ENCODE data around the gene PDE11A.
A peak's percentile ranks its signal among the peaks of the same experiment; 100 is the strongest.

PDE11A gene

GRCh38 chr2:177617849-177618248, 454.7 kb downstream of the PDE11A start:
- H3K9ac ChIP-seq (ENCODE audit: low read depth in 1 of 2, low read length in 2 of 2): peak overlapping the region in 1 of 2 donors; percentile 78
- no peaks in the 10 kb centered on the region for H3K36me3 ChIP-seq (ENCODE audit: control insufficient read depth in 2 of 2, insufficient read depth in 2 of 2, low read length in 2 of 2)
- H3K4me1 ChIP-seq (ENCODE audit: control insufficient read depth in 2 of 2, insufficient read depth in 2 of 2, low read length in 2 of 2): peaks cover 4% of the 10 kb centered on the region in 2 donors
- peak overlapping the region; percentile 87 to 99 for H3K4me3 ChIP-seq (ENCODE audit: low read length in 2 of 2)
- H3K27ac ChIP-seq (ENCODE audit: low read depth in 2 of 2, low read length in 2 of 2): no peak overlapping the region
- H3K9me3 ChIP-seq (ENCODE audit: control insufficient read depth in 2 of 2, low read length in 2 of 2): no peaks in the 10 kb centered on the region
- H3K27me3 ChIP-seq (ENCODE audit: control insufficient read depth in 2 of 2, insufficient read depth in 2 of 2, low read length in 2 of 2): no peaks in the 10 kb centered on the region

- Histone ChIP-seq H3K36me3 (ENCODE audit: control insufficient read depth in 2 of 2, insufficient read depth in 2 of 2, low read length in 2 of 2) (no peaks in the 10 kb centered on the region), H3K9me3 (ENCODE audit: control insufficient read depth in 2 of 2, low read length in 2 of 2) (no peaks in the 10 kb centered on the region), H3K4me1 (ENCODE audit: control insufficient read depth in 2 of 2, insufficient read depth in 2 of 2, low read length in 2 of 2) (peaks cover 4% of the 10 kb centered on the region in 2 donors), H3K4me3 (ENCODE audit: low read length in 2 of 2) (no peak overlapping the region), H3K27ac (ENCODE audit: low read depth in 2 of 2, low read length in 2 of 2) (no peak overlapping the region), H3K27me3 (ENCODE audit: control insufficient read depth in 2 of 2, insufficient read depth in 2 of 2, low read length in 2 of 2) (no peaks in the 10 kb centered on the region), H3K9ac (ENCODE audit: low read depth in 1 of 2, low read length in 2 of 2) (no peak overlapping the region)
Observed at GRCh38 chr2:177616731-177617130, 455.8 kb downstream of the PDE11A start.

GRCh38 chr2:177616066-177616465, 456.5 kb downstream of the PDE11A start:
- Histone ChIP-seq H3K4me3 (ENCODE audit: low read length in 2 of 2) (no peak overlapping the region), H3K9ac (ENCODE audit: low read depth in 1 of 2, low read length in 2 of 2) (no peak overlapping the region), H3K27ac (ENCODE audit: low read depth in 2 of 2, low read length in 2 of 2) (no peak overlapping the region), H3K4me1 (ENCODE audit: control insufficient read depth in 2 of 2, insufficient read depth in 2 of 2, low read length in 2 of 2) (peaks cover 4% of the 10 kb centered on the region in 2 donors), H3K36me3 (ENCODE audit: control insufficient read depth in 2 of 2, insufficient read depth in 2 of 2, low read length in 2 of 2) (no peaks in the 10 kb centered on the region), H3K27me3 (ENCODE audit: control insufficient read depth in 2 of 2, insufficient read depth in 2 of 2, low read length in 2 of 2) (no peaks in the 10 kb centered on the region), H3K9me3 (ENCODE audit: control insufficient read depth in 2 of 2, low read length in 2 of 2) (no peaks in the 10 kb centered on the region)

- no peak overlapping the region for H3K4me3 ChIP-seq (ENCODE audit: low read length in 2 of 2)
- no peak overlapping the region for H3K27ac ChIP-seq (ENCODE audit: low read depth in 2 of 2, low read length in 2 of 2)
- H3K27me3 ChIP-seq (ENCODE audit: control insufficient read depth in 2 of 2, insufficient read depth in 2 of 2, low read length in 2 of 2): no peaks in the 10 kb centered on the region
- H3K36me3 ChIP-seq (ENCODE audit: control insufficient read depth in 2 of 2, insufficient read depth in 2 of 2, low read length in 2 of 2): no peaks in the 10 kb centered on the region
- no peaks in the 10 kb centered on the region for H3K9me3 ChIP-seq (ENCODE audit: control insufficient read depth in 2 of 2, low read length in 2 of 2)
- H3K9ac ChIP-seq (ENCODE audit: low read depth in 1 of 2, low read length in 2 of 2): no peak overlapping the region
- no peaks in the 10 kb centered on the region for H3K4me1 ChIP-seq (ENCODE audit: control insufficient read depth in 2 of 2, insufficient read depth in 2 of 2, low read length in 2 of 2)
Observed at GRCh38 chr2:177612659-177613058, 459.9 kb downstream of the PDE11A start.

- Histone ChIP-seq H3K4me1 (ENCODE audit: control insufficient read depth in 2 of 2, insufficient read depth in 2 of 2, low read length in 2 of 2) (no peaks in the 10 kb centered on the region), H3K9me3 (ENCODE audit: control insufficient read depth in 2 of 2, low read length in 2 of 2) (no peaks in the 10 kb centered on the region), H3K4me3 (ENCODE audit: low read length in 2 of 2) (no peak overlapping the region), H3K36me3 (ENCODE audit: control insufficient read depth in 2 of 2, insufficient read depth in 2 of 2, low read length in 2 of 2) (no peaks in the 10 kb centered on the region), H3K27ac (ENCODE audit: low read depth in 2 of 2, low read length in 2 of 2) (no peak overlapping the region), H3K27me3 (ENCODE audit: control insufficient read depth in 2 of 2, insufficient read depth in 2 of 2, low read length in 2 of 2) (no peaks in the 10 kb centered on the region), H3K9ac (ENCODE audit: low read depth in 1 of 2, low read length in 2 of 2) (no peak overlapping the region)
Observed at GRCh38 chr2:177611310-177611886, 461.2 kb downstream of the PDE11A start.

GRCh38 chr2:177610813-177611212, 461.8 kb downstream of the PDE11A start:
- no peak overlapping the region for H3K27ac ChIP-seq (ENCODE audit: low read depth in 2 of 2, low read length in 2 of 2)

GRCh38 chr2:177606636-177607035, 465.9 kb downstream of the PDE11A start:
- Histone ChIP-seq H3K9ac (ENCODE audit: low read depth in 1 of 2, low read length in 2 of 2) (no peak overlapping the region), H3K4me3 (ENCODE audit: low read length in 2 of 2) (no peak overlapping the region), H3K27ac (ENCODE audit: low read depth in 2 of 2, low read length in 2 of 2) (no peak overlapping the region), H3K4me1 (ENCODE audit: control insufficient read depth in 2 of 2, insufficient read depth in 2 of 2, low read length in 2 of 2) (peaks cover 3 to 8% of the 10 kb centered on the region in 2 donors), H3K27me3 (ENCODE audit: control insufficient read depth in 2 of 2, insufficient read depth in 2 of 2, low read length in 2 of 2) (no peaks in the 10 kb centered on the region), H3K9me3 (ENCODE audit: control insufficient read depth in 2 of 2, low read length in 2 of 2) (no peaks in the 10 kb centered on the region), H3K36me3 (ENCODE audit: control insufficient read depth in 2 of 2, insufficient read depth in 2 of 2, low read length in 2 of 2) (no peaks in the 10 kb centered on the region)

More at GRCh38 chr2:177610813-177611212, 461.8 kb downstream of the PDE11A start:
- Histone ChIP-seq H3K27me3 (ENCODE audit: control insufficient read depth in 2 of 2, insufficient read depth in 2 of 2, low read length in 2 of 2) (no peaks in the 10 kb centered on the region), H3K36me3 (ENCODE audit: control insufficient read depth in 2 of 2, insufficient read depth in 2 of 2, low read length in 2 of 2) (no peaks in the 10 kb centered on the region), H3K9me3 (ENCODE audit: control insufficient read depth in 2 of 2, low read length in 2 of 2) (no peaks in the 10 kb centered on the region), H3K4me3 (ENCODE audit: low read length in 2 of 2) (no peak overlapping the region), H3K9ac (ENCODE audit: low read depth in 1 of 2, low read length in 2 of 2) (no peak overlapping the region), H3K4me1 (ENCODE audit: control insufficient read depth in 2 of 2, insufficient read depth in 2 of 2, low read length in 2 of 2) (no peaks in the 10 kb centered on the region)

GRCh38 chr2:177604271-177605065, 468.1 kb downstream of the PDE11A start:
- Histone ChIP-seq H3K9ac (ENCODE audit: low read depth in 1 of 2, low read length in 2 of 2) (no peak overlapping the region), H3K27ac (ENCODE audit: low read depth in 2 of 2, low read length in 2 of 2) (no peak overlapping the region), H3K4me3 (ENCODE audit: low read length in 2 of 2) (peak overlapping the region; percentile 4 to 39), H3K9me3 (ENCODE audit: control insufficient read depth in 2 of 2, low read length in 2 of 2) (peaks cover 0 to 3% of the 10 kb centered on the region in 2 donors), H3K4me1 (ENCODE audit: control insufficient read depth in 2 of 2, insufficient read depth in 2 of 2, low read length in 2 of 2) (peaks cover 6 to 13% of the 10 kb centered on the region in 2 donors), H3K27me3 (ENCODE audit: control insufficient read depth in 2 of 2, insufficient read depth in 2 of 2, low read length in 2 of 2) (no peaks in the 10 kb centered on the region), H3K36me3 (ENCODE audit: control insufficient read depth in 2 of 2, insufficient read depth in 2 of 2, low read length in 2 of 2) (no peaks in the 10 kb centered on the region)

GRCh38 chr2:177603768-177604167, 468.8 kb downstream of the PDE11A start:
- no peaks in the 10 kb centered on the region for H3K36me3 ChIP-seq (ENCODE audit: control insufficient read depth in 2 of 2, insufficient read depth in 2 of 2, low read length in 2 of 2)
- no peak overlapping the region for H3K9ac ChIP-seq (ENCODE audit: low read depth in 1 of 2, low read length in 2 of 2)
- H3K4me3 ChIP-seq (ENCODE audit: low read length in 2 of 2): peak overlapping the region; percentile 39 to 55
- H3K27me3 ChIP-seq (ENCODE audit: control insufficient read depth in 2 of 2, insufficient read depth in 2 of 2, low read length in 2 of 2): no peaks in the 10 kb centered on the region
- H3K4me1 ChIP-seq (ENCODE audit: control insufficient read depth in 2 of 2, insufficient read depth in 2 of 2, low read length in 2 of 2): peaks cover 6 to 13% of the 10 kb centered on the region in 2 donors
- H3K27ac ChIP-seq (ENCODE audit: low read depth in 2 of 2, low read length in 2 of 2): no peak overlapping the region
- H3K9me3 ChIP-seq (ENCODE audit: control insufficient read depth in 2 of 2, low read length in 2 of 2): peaks cover 0 to 3% of the 10 kb centered on the region in 2 donors

GRCh38 chr2:177603181-177603580, 469.4 kb downstream of the PDE11A start:
- H3K27ac ChIP-seq (ENCODE audit: low read depth in 2 of 2, low read length in 2 of 2): no peak overlapping the region
- peaks cover 0 to 3% of the 10 kb centered on the region in 2 donors for H3K9me3 ChIP-seq (ENCODE audit: control insufficient read depth in 2 of 2, low read length in 2 of 2)
- H3K4me3 ChIP-seq (ENCODE audit: low read length in 2 of 2): peak overlapping the region; percentile 24 to 55
- H3K36me3 ChIP-seq (ENCODE audit: control insufficient read depth in 2 of 2, insufficient read depth in 2 of 2, low read length in 2 of 2): no peaks in the 10 kb centered on the region
- H3K27me3 ChIP-seq (ENCODE audit: control insufficient read depth in 2 of 2, insufficient read depth in 2 of 2, low read length in 2 of 2): no peaks in the 10 kb centered on the region
- peaks cover 6 to 13% of the 10 kb centered on the region in 2 donors for H3K4me1 ChIP-seq (ENCODE audit: control insufficient read depth in 2 of 2, insufficient read depth in 2 of 2, low read length in 2 of 2)
- no peak overlapping the region for H3K9ac ChIP-seq (ENCODE audit: low read depth in 1 of 2, low read length in 2 of 2)

Measured in mucosa of rectum (tissue), 2 donors.